SHP77 treated with DMSO at 0.1 percent for 48 hours (cell line): ENCODE data around the gene ZNF18.
"Not testable (repeated sequence)": the region's sequence is repeated elsewhere in the genome, so short reads cannot be mapped to it uniquely, and the experiment has no call there.

ENCODE experiments used
- DNase-seq: peaks from one replicate; lab custom pipeline; 2025; lab: John Stamatoyannopoulos, UW

The ZNF18 gene

GRCh38 chr17:11986179-11986941, 10.9 kb downstream of the ZNF18 start:
- no peak for DNase-seq

- DNase-seq: no peak
These were observed 15.4 kb downstream of the ZNF18 start for GRCh38 chr17:11981862-11982261.

- DNase-seq: no peak
These were observed 16.5 kb downstream of the ZNF18 start for GRCh38 chr17:11980813-11981212.

- no peak for DNase-seq
These were observed 17.5 kb downstream of the ZNF18 start for GRCh38 chr17:11979795-11980194.

- not testable (repeated sequence) for DNase-seq
These were observed 24.5 kb downstream of the ZNF18 start for GRCh38 chr17:11972741-11973140.

- DNase-seq: no peak
These were observed 27.7 kb downstream of the ZNF18 start for GRCh38 chr17:11969565-11969964.

GRCh38 chr17:11954936-11955335, 42.3 kb downstream of the ZNF18 start:
- DNase-seq: no peak

GRCh38 chr17:11953924-11954323, 43.4 kb downstream of the ZNF18 start:
- DNase-seq: no peak

- DNase-seq: no peak
These were observed 44.7 kb downstream of the ZNF18 start for GRCh38 chr17:11952610-11953009.

GRCh38 chr17:11950771-11951519, 46.3 kb downstream of the ZNF18 start:
- DNase-seq: no peak

- not testable (repeated sequence) for DNase-seq
These were observed 47.7 kb downstream of the ZNF18 start for GRCh38 chr17:11949571-11949970.

GRCh38 chr17:11948789-11949188, 48.5 kb downstream of the ZNF18 start:
- DNase-seq: no peak

- no peak for DNase-seq
These were observed 52.7 kb downstream of the ZNF18 start for GRCh38 chr17:11944587-11944986.

GRCh38 chr17:11943759-11944347, 53.4 kb downstream of the ZNF18 start:
- no peak for DNase-seq

- not testable (repeated sequence) for DNase-seq
These were observed 54.2 kb downstream of the ZNF18 start for GRCh38 chr17:11943086-11943485.

GRCh38 chr17:11940904-11941303, 56.4 kb downstream of the ZNF18 start:
- no peak for DNase-seq

- DNase-seq: peak; percentile 17
These were observed 61.4 kb downstream of the ZNF18 start for GRCh38 chr17:11935734-11936406.

GRCh38 chr17:11932337-11932898, 64.9 kb downstream of the ZNF18 start:
- DNase-seq: no peak

- no peak for DNase-seq
These were observed 68.8 kb downstream of the ZNF18 start for GRCh38 chr17:11928436-11928835.
